ELR (cell line): Measurements from ENCODE around the gene CDCA4.

ENCODE experiments used
- DNase-seq: peaks from one replicate; pipeline ENCODE4 v3.0.0-alpha.2; 2015; ENCODE audit warnings: low read depth

The CDCA4 gene

GRCh38 chr14:105013150-105013785 lies 7.6 kb downstream of the CDCA4 start:
- DNase-seq = no peak

DNA sequence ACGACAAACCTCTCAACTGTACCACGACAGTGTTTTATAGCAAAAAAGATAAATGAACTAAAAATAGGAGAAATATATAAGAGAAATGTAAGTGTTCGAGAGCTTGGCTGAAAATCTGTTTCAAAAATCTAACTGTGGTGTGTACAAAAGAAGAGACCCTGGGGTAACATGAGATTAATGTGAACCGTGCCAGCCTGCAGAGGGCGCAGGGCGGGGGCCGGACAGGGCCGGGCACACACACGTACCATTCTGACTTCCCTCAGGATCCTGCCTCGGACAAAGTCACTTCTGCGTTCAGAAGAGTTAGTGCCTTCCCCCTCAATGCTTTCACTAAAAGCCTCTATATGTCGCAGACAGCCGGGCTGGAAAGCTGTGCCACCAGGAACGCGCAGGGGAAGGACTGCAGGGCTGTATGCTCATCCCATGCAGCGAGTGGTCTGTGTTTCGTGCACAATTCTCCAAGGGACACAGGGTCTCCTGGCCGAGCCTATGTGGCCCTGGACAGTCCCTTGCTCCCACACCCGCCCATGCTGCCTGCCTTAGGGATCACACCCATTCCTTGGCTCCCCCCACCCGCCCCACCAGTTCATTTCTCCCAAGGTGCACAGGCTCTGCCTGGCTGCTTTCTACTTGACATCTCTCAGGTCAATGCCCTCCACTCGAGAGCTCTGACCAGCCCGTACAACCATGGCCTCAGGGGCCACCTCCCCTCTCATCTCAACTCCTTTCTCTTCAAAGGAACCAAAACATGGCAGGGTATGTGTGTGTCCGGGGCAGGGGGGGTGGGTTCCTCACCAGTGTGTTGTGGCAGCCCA lies 8.5 kb downstream of the CDCA4 start:
- DNase-seq = no peak

GRCh38 chr14:105011312-105011990 lies 9.4 kb downstream of the CDCA4 start:
- no peak for DNase-seq

DNA sequence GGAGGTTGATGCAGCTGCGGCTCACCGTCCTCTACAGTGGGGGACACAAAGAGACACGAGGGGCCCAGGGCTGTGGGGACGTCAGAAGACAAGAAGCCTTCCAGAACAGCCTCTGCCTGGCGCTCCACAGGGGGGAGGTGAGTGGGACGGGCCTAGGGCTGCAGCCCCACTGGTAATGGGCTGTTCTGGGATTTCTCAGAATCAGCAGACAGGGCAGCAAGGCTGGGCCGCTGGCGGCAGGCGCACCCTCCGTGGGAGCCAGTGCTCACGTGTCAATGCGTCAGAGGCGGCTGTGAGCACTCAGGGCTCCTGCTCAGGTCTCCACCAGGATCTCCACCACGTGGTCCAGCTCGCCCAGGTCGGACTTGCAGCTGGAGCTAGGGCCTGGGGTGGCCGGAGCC lies 10.0 kb downstream of the CDCA4 start:
- DNase-seq = no peak

- no peak for DNase-seq
Observed at GRCh38 chr14:105010106-105010505, 10.8 kb downstream of the CDCA4 start.

DNA sequence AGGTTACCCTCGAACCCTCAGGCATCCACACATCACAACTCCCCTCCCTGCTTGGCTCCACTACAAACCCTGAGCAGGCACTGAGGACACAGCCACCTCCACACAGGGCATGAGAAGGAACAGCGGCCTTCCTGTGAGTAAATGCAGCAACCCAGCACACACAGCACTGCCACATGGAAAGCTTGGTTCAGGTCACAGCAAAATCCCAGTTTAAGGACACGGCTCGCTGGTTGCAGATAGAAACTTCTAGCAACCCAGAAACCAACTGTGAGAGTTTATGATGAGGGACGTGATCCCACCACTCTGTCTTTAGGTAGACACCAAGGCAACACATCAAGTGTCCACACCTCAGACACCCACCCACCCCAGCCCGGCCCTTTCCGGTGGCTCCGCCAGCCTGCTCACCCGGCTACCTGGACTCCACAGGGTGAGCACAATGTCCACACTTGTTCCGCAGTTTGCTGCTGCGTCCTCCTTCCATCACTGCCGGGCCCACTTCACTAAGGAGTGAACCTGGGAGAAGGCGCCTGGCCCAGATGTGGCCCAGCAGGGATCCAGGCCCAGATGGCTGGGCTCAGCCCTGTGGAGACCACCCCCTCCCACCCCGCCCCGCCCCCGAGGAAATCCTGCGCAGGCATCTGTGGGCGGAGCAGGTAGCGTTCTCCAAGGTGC lies 13.2 kb downstream of the CDCA4 start:
- DNase-seq = no peak

DNA sequence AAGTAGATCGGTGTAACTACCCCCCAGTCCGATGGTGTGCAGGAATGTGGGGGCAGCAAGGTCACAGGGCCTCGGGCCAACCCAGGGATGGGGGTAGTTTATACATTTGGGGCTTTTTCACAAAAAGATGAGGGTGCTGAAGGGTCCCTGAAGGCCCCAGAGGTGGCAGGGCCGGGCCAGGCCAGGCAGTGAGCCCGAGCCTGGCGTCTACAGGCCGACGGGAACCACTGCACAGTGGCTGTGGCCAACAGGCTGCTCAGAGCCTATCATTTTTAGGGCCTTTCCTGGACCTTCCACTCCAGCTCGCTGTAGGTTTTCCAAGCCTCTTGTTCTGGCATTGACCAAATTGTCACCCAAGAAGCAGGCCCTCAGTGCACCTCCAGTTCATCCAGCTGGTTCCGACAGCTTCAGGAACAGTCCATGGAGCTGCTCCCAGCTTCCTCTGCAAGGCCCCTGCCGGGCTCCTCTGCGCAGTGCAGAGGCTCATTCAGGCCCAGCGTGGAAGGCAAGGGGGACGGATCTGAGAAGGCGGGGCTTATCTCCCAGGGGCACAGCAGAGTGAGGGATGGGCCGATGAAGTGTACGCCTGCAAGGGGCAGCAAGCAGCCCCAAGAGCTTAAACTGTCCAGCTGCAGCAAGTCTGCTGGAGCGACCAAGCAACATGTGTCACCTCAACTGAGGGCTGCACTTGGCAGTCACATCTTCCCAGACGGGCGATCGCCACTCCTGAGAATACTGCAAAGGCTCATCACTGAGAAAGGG lies 13.9 kb downstream of the CDCA4 start:
- DNase-seq = no peak

- no peak for DNase-seq
Observed at GRCh38 chr14:105005929-105006830, 14.7 kb downstream of the CDCA4 start.

DNA sequence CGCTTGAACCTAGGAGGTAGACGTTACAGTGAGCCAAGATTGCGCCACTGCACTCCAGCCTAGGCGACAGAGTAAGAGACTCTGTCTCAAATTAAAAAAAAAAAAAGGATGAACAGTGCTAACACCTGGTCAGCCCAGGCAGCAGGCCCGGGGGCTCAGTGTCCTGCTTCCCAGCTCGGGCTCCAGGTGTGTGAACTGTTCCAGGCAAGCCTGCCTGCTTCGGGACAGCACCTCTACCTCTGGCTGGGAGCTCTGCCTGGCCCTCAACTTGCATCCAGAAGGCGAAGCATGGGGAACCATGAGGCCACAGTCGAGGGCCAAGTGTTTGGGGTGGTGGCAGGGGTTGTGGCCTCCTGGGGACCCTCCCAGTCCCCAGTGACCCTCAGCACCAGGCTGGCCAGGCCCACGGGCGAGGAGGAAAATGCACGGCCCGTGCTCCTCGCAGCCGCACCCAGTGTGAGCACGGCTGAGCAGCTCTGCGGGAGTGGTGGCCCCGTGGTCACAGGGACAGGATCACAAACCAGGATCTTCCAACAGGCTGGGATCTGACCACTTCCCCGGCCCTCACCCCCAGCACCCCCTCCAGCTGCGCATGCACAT lies 15.5 kb downstream of the CDCA4 start:
- DNase-seq = no peak

DNA sequence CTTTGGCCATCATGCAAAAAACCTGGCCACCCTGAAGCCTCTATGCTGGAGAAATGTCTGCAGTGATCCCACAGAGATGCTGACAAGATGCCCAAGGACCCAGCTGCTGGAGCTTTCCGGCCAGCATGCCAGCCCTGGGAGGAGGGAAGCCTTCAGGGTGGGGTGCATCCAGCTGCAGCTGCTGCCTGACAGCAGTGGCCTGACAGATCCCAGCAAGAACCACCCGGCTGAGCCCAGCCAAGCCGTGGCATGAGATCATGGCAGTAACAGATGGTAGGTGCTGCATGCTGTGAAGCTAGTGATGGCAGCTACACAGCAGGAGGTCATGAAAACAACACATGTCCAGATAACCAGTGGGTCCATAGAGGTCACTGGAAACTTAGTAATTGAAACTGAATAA lies 21.5 kb downstream of the CDCA4 start:
- no peak for DNase-seq

GRCh38 chr14:104998801-104999200 lies 22.1 kb downstream of the CDCA4 start:
- no peak for DNase-seq

DNA sequence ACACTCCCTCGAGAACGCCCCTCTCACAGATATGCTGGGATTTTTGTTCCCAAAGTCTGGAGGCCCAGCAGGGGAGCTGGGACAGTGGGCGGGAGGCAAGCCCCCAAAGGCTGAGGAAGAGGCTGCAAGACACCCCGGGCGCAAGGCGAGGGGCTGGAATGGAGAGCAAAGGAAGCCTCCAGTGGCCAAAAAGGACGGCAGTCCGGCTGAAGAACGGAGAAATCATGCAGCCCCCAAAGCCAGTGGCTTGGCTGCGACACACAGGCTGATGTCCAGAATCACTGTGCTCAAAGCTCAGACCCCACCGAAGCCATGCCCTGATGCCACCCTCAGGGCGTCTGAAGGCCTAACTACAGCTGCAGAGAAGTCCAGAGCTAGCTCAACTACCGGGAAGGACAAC lies 24.4 kb downstream of the CDCA4 start:
- DNase-seq = no peak

GRCh38 chr14:104996032-104996431 lies 24.9 kb downstream of the CDCA4 start:
- DNase-seq = no peak

DNA sequence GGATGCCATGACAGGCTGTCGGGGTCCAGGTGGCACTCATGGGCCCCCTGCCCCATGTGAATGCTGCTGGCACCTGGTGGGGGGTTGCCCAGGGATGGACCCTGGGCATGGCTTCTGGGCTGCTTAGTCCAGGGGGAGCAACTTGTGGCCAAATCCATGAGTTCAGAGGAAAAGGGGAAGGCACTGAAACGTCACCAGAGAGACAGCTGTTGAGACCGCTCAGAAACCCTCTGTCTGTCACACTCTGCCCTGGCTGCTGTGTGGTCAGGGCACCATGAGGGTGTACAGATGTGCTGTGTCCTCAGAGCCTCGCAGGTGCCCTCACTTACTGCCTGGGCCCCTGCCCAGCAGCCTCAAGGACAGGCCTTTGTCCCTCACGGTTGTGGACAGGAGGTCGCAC lies 25.9 kb downstream of the CDCA4 start:
- DNase-seq = no peak

DNA sequence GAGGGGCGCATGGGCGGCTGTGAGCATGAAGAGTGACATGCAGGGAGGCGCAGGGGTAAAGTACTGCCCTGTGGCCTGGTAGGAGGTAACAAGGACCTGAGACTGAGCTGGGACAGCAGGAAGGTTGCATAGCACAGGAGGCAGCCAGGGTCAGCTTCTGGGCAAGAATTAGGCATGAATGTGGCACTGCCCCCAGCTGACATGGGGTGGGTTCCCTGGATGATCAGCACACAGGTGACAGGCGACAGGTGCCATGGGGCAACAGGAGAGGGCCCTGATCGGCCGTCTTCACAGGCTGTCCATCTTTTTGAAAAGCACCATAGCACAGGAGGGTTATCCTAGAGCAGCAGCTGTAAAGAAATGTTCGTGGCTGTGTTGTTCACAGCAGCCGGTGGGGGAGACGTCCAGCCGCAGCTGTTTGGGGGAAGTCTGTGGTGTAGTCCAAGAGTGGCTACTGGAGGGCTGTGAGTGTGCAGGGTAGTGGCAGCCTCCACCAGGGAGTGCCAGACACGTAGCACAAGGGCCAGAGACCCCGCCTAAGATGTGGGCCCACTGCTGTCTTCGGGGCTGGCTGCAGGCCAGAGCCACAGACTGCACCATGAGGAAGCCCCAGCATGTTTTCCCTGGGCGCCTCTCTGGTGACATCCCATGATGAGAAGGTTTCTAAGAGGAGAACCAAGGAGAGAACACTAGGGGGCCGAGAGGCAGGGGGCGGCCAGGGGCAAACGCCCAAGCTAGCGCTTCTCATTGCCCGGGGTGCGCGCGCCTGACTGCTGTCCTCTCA lies 26.9 kb downstream of the CDCA4 start:
- DNase-seq = no peak

DNA sequence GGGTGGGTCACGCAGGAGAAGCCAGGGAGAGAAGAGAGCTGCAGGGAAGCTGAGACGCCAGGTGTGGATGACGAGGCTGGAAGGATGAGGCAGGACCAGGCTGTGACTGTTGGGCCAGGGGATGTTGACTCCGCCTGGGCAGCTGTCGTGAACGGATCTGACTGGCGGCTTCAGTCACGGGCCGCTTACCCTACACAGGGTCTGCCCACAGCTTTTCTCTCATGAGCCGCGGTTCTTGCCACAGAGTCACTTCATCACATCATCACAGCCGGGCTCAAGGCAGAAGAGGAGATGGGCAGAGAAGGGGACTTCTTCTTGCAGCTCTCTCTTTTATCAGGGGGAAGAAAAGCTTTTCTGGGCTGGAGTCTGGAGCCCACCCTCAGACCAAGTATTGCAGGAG lies 27.6 kb downstream of the CDCA4 start:
- no peak for DNase-seq

DNA sequence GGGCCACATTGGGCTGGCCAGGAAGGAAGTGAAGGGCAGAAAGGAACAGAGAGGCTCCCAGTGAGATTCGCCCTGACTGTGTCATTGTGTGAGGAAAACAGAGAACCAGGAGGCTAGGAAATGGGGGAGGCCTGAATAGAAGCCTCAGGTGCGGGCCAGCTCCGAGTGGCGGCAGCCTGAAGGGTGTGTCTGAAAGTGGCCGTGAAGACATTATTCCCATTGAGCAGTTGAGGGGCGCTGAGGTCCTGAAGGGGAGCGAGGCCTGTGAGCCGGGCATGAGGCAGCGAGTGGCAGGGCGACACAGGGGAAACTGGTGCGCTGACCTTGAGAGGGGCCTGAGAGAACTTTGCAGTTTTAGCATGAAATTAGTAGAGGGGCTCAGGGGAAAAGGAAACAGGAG lies 28.4 kb downstream of the CDCA4 start:
- no peak for DNase-seq

- DNase-seq = no peak
Observed at GRCh38 chr14:104991896-104992230, 29.0 kb downstream of the CDCA4 start.

DNA sequence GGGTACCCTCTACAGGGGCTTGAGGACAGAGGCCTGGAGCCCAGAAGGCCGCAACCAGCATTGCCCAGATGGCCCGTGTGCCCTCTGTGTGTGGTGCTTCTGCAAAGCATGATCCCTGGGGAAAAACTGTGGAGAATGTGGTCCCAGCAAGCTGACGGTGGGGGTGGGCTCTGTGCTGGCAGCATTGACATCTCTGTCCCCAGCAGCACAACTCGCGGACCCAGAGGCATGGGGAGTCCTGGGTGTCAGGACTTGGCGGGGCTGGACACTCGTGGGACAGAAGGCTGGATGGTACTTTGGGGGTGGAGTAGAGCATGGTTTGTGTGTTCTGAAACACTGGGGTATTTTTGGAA lies 31.0 kb downstream of the CDCA4 start:
- DNase-seq = no peak
